ENCODE results near the gene GABRR2.
A peak's percentile ranks its signal among the peaks of the same experiment; 100 is the strongest.

DNA sequence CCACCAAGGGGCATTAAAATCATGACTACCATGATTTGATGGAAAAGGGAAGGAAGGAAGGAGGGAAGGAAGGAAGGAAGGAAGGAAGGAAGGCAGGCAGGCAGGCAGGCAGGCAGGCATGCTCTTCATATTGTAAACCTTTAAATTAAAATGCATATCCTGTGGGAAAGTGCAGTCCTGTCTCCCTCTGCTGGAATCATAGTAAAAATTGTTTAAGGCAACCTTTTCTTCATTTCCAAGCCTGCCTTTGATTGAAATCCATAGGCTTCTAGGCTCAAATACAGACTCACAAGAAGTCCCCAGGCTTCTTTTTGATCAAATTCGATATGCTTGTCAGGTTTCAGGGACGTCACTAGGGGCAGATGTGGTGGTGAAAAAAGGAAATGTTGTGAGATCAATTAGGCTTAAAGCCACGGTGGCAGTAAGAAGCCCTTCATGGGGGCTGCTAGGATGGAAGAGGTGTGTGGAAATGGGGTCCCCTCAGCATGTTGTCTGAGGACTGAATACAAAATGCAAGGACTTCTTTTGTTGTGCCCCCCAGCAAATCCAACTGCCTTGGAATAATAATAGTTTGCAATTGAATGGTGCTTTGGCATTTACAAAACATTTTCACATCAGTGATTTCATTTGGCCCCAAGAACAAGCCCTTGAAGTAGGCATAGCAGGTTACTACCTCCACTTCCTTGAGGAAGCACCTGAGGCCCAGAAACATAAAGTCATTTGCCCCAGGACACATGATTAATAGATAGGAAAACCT lies 72.3 kb downstream of the GABRR2 start:
- TF ChIP-seq, protein P1, sequence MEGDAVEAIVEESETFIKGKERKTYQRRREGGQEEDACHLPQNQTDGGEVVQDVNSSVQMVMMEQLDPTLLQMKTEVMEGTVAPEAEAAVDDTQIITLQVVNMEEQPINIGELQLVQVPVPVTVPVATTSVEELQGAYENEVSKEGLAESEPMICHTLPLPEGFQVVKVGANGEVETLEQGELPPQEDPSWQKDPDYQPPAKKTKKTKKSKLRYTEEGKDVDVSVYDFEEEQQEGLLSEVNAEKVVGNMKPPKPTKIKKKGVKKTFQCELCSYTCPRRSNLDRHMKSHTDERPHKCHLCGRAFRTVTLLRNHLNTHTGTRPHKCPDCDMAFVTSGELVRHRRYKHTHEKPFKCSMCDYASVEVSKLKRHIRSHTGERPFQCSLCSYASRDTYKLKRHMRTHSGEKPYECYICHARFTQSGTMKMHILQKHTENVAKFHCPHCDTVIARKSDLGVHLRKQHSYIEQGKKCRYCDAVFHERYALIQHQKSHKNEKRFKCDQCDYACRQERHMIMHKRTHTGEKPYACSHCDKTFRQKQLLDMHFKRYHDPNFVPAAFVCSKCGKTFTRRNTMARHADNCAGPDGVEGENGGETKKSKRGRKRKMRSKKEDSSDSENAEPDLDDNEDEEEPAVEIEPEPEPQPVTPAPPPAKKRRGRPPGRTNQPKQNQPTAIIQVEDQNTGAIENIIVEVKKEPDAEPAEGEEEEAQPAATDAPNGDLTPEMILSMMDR (conservative IDR thresholded peaks at IDR 0.05; ENCODE audit: low read length) = peak; percentile 60
- TF ChIP-seq EZH2phosphoT487 (IDR thresholded peaks at IDR 0.05; ENCODE audit: borderline replicate concordance) = no peak

Data from Loucy (cell line).